Measurements from ENCODE around the gene ZBTB20.

GRCh38 chr3:114406922-114407321 lies 740.2 kb downstream of the ZBTB20 start:
- TF ChIP-seq POLR2AphosphoS5 (IDR thresholded peaks at IDR 0.05) (no peak), POLR2A (IDR thresholded peaks at IDR 0.05) (no peak), CTCF (IDR thresholded peaks at IDR 0.05) (no peak), EP300 (IDR thresholded peaks at IDR 0.05) (no peak)
